Loucy (cell line): Measurements from ENCODE around the gene PTCH2.

Experiments used
- H2AFZ ChIP-seq: fragments of 200-600 bp; sonication (generic); 2 replicates; pipeline ENCODE4 v1.6.0; 2016; ENCODE audit warnings: antibody characterized with exemption, mild to moderate bottlenecking, low read length, moderate library complexity
- H3F3A ChIP-seq: fragments of 200-600 bp; 2 replicates; pipeline ENCODE4 v1.6.0; 2016; ENCODE audit warnings: antibody characterized with exemption, low read depth, mild to moderate bottlenecking
- H3K27me3 ChIP-seq: fragments of 200-600 bp; sonication (generic); 2 replicates; pipeline ENCODE4 v1.6.1; 2014; ENCODE audit warnings: low read length, mild to moderate bottlenecking; ENCODE audit not compliant: insufficient read depth, poor library complexity, severe bottlenecking
- H3K36me3 ChIP-seq: fragments of 200-600 bp; sonication (generic); 2 replicates; pipeline ENCODE4 v1.6.1; 2016; ENCODE audit warnings: low read length; ENCODE audit not compliant: insufficient read depth
- H3K4me1 ChIP-seq: fragments of 200-600 bp; sonication (generic); 2 replicates; pipeline ENCODE4 v1.5.1; 2014; ENCODE audit warnings: low read length, mild to moderate bottlenecking; ENCODE audit not compliant: insufficient read depth, poor library complexity, severe bottlenecking
- H3K4me2 ChIP-seq: fragments of 200-600 bp; sonication (generic); 2 replicates; pipeline ENCODE4 v1.6.0; 2014; ENCODE audit warnings: antibody characterized with exemption, low read length, low read depth, mild to moderate bottlenecking; ENCODE audit not compliant: poor library complexity, severe bottlenecking
- H3K4me3 ChIP-seq: fragments of 200-600 bp; sonication (generic); 2 replicates; pipeline ENCODE4 v1.5.1; 2014; ENCODE audit warnings: low read length, mild to moderate bottlenecking, mixed read lengths; ENCODE audit not compliant: poor library complexity, severe bottlenecking
- H3K79me2 ChIP-seq: fragments of 200-600 bp; sonication (generic); 2 replicates; pipeline ENCODE4 v1.6.1; 2014; ENCODE audit warnings: low read length; ENCODE audit not compliant: insufficient read depth
- H3K9ac ChIP-seq: fragments of 200-600 bp; sonication (generic); 2 replicates; pipeline ENCODE4 v1.6.0; 2014; ENCODE audit warnings: mild to moderate bottlenecking, low read depth, low read length, moderate library complexity; ENCODE audit not compliant: poor library complexity, severe bottlenecking
- H3K9me2 ChIP-seq: fragments of 200-600 bp; sonication (generic); replicated peaks from 2 replicates; pipeline ENCODE4 v1.6.1; 2016; ENCODE audit warnings: low read depth, low read length, mixed read lengths
- H3K9me3 ChIP-seq: fragments of 200-600 bp; sonication (generic); 2 replicates; pipeline ENCODE4 v1.6.1; 2014; ENCODE audit warnings: mild to moderate bottlenecking, antibody characterized with exemption, low read length, low read depth; ENCODE audit not compliant: insufficient read depth
- H4K20me1 ChIP-seq: fragments of 200-600 bp; sonication (generic); 2 replicates; pipeline ENCODE4 v1.6.0; 2014; ENCODE audit warnings: antibody characterized with exemption, low read length, mild to moderate bottlenecking; ENCODE audit not compliant: insufficient read depth, poor library complexity, severe bottlenecking
- EZH2phosphoT487 ChIP-seq: fragments of 200-600 bp; IDR thresholded peaks from 2 replicates; pipeline ENCODE4 v1.6.1; 2018; ENCODE audit warnings: antibody characterized with exemption, mild to moderate bottlenecking, moderate library complexity, borderline replicate concordance
- TF ChIP-seq, protein P1 (sequence below): fragments of 200-600 bp; sonication (generic); conservative IDR thresholded peaks from 2 replicates; pipeline ENCODE4 v1.5.1; 2014; ENCODE audit warnings: mild to moderate bottlenecking, antibody characterized with exemption, low read length

Gene PTCH2

DNA sequence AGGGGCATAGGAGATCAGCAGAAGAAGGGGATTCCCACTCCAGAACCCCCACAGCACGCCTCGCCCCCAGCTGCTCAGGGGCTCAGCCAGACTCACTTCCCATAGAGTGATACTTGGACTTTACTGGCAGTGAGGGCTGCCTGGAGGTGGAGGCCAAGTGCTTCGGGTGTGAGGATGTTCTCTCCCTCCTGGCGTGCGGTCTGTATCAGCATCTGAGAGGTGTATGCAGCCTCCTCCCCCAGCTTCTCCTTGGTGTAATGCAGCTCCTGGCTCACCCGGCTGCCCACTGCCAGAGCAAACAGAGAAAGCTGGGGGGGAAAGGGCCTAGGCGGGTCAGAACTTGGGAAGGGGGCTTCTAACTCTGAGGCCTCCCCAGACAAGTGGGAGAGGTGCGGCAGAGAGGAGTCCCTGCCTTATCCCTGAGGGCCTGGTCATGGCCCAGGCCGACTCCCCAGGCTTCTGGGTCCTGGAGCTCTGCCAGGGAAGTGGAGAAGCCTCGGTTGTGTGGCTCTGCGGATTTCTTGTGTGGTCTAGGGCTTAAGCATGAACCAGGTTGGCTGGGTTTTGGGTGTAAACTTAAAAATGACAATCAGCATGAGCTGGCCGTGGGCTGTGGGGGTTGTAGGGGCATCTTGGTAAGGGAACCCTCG lies 10.9 kb downstream of the PTCH2 start:
- H3K9me2 ChIP-seq: no peaks in the 10 kb centered on the region
- H3K4me1 ChIP-seq: no peaks in the 10 kb centered on the region
- no peaks in the 10 kb centered on the region for H3F3A ChIP-seq
- H3K36me3 ChIP-seq: no peaks in the 10 kb centered on the region
- H3K9me3 ChIP-seq: no peaks in the 10 kb centered on the region
- H3K27me3 ChIP-seq: no peaks in the 10 kb centered on the region
- no peak overlapping the region for H3K4me3 ChIP-seq
- no peak overlapping the region for H3K4me2 ChIP-seq
- TF ChIP-seq, protein P1, sequence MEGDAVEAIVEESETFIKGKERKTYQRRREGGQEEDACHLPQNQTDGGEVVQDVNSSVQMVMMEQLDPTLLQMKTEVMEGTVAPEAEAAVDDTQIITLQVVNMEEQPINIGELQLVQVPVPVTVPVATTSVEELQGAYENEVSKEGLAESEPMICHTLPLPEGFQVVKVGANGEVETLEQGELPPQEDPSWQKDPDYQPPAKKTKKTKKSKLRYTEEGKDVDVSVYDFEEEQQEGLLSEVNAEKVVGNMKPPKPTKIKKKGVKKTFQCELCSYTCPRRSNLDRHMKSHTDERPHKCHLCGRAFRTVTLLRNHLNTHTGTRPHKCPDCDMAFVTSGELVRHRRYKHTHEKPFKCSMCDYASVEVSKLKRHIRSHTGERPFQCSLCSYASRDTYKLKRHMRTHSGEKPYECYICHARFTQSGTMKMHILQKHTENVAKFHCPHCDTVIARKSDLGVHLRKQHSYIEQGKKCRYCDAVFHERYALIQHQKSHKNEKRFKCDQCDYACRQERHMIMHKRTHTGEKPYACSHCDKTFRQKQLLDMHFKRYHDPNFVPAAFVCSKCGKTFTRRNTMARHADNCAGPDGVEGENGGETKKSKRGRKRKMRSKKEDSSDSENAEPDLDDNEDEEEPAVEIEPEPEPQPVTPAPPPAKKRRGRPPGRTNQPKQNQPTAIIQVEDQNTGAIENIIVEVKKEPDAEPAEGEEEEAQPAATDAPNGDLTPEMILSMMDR: no peak
- no peak for TF ChIP-seq EZH2phosphoT487
- no peaks in the 10 kb centered on the region for H3K79me2 ChIP-seq
- no peaks in the 10 kb centered on the region for H4K20me1 ChIP-seq
- no peak overlapping the region for H2AFZ ChIP-seq
- no peak overlapping the region for H3K9ac ChIP-seq

DNA sequence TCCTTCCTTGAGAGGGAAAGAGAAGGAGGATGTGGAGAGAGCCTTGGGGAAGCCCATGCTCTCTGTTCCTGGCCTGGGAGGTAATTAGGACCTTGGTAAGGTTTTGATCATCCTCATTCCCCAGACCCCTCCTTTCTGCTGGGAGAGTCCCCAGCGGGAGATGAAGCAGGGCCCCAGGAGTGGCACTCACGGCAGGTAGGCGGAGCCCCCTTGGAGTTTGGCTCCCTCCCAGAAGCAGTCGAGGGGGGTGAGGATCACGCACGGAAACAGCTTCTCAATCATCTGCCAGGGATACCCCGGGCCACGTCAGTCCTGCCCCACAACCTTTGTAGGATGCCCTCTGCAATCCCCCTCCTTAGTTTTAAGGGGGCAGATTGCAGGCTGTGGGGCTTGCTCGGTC lies 11.5 kb downstream of the PTCH2 start:
- Histone ChIP-seq H3K27me3 (no peaks in the 10 kb centered on the region), H3K9me3 (no peaks in the 10 kb centered on the region), H3K4me3 (no peak overlapping the region), H3K9me2 (no peaks in the 10 kb centered on the region), H3F3A (no peaks in the 10 kb centered on the region), H3K4me1 (no peaks in the 10 kb centered on the region), H2AFZ (0 out of 2 replicates have a peak overlapping the region, but pooled peaks have one; percentile 0), H3K9ac (no peak overlapping the region), H3K79me2 (no peaks in the 10 kb centered on the region), H3K36me3 (no peaks in the 10 kb centered on the region), H3K4me2 (no peak overlapping the region), H4K20me1 (no peaks in the 10 kb centered on the region)
- TF ChIP-seq, protein P1: no peak
- TF ChIP-seq EZH2phosphoT487: no peak

DNA sequence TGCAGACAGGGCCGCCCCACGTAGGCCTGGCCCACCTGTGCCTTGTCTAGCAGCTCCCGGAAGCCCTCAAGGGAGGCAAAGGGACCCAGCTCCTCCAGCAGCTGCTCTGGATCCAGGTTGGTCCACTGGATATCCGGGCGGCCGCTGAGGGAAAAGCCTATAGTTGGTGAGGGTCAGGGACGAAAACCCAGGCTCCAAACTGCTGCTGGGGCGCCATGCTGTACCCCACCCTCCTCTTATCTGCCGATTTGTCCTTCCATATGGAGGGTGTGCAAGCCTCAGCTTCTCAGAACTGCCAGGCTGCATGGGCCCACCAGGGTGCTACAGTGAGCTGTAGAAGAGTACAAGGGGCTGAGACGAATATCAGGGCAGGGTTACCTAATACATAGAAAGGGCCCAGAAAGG lies 12.2 kb downstream of the PTCH2 start:
- H3K9me3 ChIP-seq: no peaks in the 10 kb centered on the region
- H3K4me1 ChIP-seq: no peaks in the 10 kb centered on the region
- H4K20me1 ChIP-seq: no peaks in the 10 kb centered on the region
- H3K79me2 ChIP-seq: no peaks in the 10 kb centered on the region
- H3K4me2 ChIP-seq: no peak overlapping the region
- H3K36me3 ChIP-seq: no peaks in the 10 kb centered on the region
- H3K4me3 ChIP-seq: no peak overlapping the region
- no peak overlapping the region for H3K9ac ChIP-seq
- 0 out of 2 replicates have a peak overlapping the region, but pooled peaks have one; percentile 0 for H2AFZ ChIP-seq
- no peak for TF ChIP-seq EZH2phosphoT487
- TF ChIP-seq, protein P1: no peak
- no peaks in the 10 kb centered on the region for H3K27me3 ChIP-seq
- no peaks in the 10 kb centered on the region for H3K9me2 ChIP-seq
- no peaks in the 10 kb centered on the region for H3F3A ChIP-seq
